Renal cortical epithelial cell (primary cell): ENCODE measurements around the gene CDKL5. TPM values are rescaled to one million over a fixed set of nuclear protein-coding genes. Genes with fewer than 3 reads are reported as not detected.
A peak's percentile ranks its signal among the peaks of the same experiment; 100 is the strongest.
"Not testable (repeated sequence)": the region's sequence is repeated elsewhere in the genome, so short reads cannot be mapped to it uniquely, and the experiment has no call there.

ENCODE experiments used
- DNase-seq: peaks from one replicate; pipeline ENCODE4 v3.0.0-alpha.2; 2011; ENCODE audit warnings: low read depth
- total RNA-seq: library from RNA; depleted of rRNA; stranded (reverse); fragments of >200 nt; gene quantifications from 2 replicates; pipeline ENCODE4 v1.2.3, GENCODE V29; 2014

CDKL5 gene
- 3.8 and 9.3 TPM in 2 replicates for total RNA-seq

DNA sequence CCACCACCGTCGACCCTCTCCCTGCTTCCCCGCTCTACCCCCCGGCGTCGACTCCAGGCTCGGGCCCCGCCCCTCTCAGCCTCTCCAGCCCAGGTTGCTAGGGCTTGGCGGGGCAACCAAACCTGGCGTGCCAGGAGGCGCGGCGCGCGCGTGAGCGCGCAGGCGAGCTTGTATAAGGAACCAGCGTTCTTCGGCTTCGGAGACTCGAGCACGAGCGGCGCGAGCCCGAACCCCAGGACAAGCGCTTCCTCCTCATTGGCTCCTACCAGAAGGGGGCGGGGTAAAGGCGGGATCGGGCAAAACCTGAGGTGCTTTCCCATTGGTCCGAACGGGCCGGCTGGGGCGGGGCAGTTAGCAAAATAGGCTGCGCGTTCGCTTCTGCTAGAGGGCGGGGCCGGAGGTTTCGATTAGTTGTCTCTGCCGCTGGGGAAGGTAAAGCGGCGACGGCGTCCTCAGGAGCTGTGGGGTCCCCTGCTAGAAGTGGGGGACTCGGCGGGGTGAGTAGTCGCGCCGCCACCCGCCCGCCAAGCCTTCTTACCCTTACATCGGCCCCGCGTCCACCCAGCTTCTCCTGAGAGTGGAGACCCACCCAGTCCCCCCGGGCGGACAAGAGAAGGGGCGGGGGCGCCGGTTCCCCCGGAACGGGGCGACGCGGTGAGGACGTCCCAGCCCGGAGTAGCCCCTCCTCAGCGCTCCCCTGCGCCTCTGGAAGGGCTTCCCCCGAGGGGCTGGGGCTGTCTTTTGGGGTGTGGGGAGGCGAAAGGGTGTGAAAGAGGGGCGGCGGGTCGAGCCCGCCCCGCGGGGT lies at the start of gene CDKL5:
Gene CDKL5 (plus strand): TSS at position 410 of the 805 bp plus-strand sequence. CDS start 81,489 bp downstream, outside the sequence.
- DNase-seq, result peak; percentile 91

DNA sequence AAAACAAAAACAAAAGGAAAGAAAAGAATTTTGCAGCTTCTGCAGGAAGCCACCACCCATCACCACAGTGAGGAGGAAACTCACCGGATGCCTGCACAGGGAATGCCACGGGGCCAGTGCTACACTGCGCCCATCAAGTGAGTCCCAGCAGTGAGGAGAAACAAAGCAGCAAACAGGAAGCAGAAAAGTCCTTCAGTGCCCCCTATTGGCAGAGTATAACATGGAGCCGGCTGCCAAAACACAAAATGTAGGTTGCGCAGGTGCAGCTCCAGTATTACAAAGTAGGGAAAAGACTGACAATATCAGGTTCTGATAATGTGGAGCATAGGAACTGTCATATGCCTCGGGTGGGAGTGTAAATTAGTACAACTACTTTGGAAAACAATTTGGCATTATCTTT lies 47.6 kb upstream of the CDKL5 start:
- no peak for DNase-seq

DNA sequence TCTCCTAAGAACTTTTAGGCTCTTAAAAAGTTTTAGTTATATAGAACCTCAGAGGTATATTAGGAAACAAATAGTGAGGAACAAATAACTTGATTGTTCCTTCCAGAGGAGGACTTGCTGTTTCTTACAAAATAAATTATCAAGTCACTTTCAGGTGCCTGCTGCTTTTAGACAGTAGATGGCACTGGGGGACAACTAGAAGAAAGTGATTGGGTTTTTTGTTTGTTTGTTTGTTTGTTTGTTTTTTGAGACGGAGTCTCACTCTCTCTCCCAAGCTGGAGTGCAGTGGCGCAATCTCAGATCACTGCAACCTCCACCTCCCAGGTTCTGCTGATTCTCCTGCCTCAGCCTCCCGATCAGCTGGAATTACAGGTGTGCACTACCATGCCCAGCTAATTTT lies 35.4 kb upstream of the CDKL5 start:
- DNase-seq, result no peak

DNA sequence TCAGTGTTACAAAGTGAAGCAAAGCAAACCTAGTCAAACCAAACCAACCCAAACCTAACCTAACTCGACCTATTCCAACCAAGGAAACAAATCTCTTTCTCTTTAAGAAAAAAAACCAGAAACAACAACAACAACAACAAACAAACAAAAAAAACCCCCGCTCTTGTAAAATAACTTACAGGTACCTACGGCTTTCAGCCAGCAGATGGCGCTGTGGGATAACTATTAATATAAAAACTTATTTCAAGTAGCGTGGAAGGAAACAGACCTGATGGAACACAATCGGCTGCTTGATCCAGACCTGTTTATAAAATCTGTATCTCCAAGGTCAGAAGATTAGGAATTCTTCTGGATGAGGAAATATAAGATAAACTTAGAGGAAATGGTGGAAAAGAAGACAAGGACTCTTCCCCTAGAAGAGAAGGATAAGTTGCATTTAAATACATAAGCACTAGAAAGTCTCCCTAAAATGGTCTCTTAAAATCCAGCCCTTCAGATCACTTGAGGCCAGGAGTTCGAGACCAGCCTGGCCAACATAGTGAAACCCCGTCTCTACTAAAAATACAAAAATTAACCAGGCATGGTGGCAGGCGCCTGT lies 34.4 kb upstream of the CDKL5 start:
- DNase-seq, result peak; percentile 42

DNA sequence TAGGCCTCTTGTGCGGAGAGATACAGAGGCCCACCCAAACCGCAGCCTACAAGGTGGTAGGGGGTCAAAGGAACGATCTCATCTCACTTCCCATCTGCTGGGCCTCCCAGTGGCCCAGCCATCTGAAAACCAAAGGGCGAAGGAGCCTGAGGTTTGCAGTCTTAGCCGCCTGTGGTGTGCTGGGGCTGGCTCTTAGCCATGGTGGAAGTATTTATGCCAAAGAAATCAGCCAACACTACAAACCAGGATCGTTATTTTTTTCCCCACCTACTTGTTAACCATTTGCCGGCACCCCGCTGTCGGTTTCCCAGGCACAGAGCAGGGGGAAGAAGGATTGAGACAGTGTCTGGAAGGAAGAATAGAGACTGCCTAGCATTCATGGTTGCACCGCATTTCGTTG lies 30.9 kb upstream of the CDKL5 start:
- DNase-seq, result no peak

DNA sequence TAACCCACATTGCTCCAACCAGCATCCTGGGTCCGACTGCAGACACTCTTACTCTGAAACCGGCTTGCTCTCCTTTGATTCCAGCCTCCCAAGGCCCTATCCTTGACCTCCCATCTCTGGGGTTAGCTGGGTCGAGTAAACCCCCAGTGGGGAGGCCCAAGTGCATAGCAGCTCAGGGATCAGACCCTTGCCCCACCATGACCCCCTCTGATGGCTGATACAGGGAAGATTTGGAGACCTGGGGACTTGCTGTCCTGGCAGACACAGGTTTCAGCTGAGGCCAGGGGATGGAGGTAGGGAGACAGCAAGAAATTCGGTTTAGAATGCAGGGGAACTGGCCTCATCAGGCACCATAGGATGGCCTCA lies 23.6 kb upstream of the CDKL5 start:
- no peak for DNase-seq

DNA sequence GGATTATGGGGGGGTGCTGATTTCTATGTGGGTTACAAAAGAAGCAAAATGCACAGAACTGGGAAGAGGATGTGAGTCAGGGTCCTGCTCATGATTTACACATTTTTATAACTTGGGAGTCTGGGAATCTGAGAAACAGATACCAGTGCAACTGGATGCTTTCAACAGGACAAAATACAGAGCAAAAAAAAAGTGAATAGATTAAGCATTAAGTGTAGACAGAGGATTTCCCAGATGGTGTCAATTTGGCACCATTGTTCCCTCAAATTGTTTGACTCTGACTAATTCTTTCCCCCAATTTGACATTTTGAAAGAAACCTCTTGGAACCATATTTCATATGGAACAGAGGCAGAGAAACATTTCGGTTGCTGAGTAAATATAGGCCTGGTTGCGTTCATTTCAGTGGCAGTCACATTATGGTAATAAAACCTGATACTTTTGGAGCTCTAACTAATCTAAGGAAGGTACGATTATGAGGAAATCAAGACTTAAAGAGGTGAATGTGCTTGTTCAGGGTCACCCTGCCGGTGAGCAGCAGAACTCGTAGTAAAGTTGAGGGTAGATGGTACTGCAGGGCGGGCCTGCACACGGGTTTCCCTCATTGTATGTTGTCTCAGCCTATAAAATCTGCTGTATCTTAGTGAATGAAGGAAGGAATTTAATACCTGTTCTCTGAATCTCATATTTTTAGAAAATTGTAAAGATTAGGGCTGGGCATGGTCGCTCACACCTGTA lies 18.7 kb upstream of the CDKL5 start:
- DNase-seq, result no peak

DNA sequence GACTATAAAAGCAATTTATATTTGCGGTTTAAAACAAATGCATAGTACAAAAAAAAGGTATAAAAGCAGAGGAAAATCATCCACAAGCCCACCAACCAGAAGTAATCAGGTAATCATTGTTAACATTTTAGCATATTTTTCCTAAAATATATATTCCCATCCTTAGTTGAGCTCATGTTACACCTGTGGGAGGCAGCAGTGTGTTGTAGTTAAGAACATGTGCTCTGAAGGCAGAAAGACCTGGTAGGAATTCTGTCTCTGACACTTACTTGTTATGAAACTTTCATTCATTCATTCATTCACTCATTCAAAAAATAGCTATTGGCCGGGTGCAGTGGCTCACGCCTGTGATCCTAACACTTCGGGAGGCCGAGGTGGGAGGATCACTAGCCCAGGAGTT lies 15.4 kb upstream of the CDKL5 start:
- peak; percentile 50 for DNase-seq

DNA sequence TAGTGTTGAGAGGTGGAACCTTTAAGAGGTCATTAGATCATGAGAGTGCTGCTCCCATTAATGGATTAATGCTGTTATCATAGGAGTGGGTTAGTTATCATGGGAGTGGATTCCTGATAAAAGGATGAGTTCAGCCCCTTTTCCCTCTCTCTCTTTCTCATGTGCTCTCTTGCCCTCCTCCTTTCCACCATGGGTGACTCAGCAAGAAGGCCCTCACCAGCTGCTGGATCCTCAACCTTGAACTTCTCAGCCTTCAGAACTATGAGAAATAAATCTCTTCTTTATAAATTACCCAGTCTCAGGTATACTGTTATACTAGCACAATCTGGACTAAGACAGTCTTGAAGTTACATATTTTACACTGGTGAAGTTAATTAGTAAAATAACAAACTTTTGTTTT lies 10.0 kb upstream of the CDKL5 start:
- DNase-seq, result peak; percentile 16

DNA sequence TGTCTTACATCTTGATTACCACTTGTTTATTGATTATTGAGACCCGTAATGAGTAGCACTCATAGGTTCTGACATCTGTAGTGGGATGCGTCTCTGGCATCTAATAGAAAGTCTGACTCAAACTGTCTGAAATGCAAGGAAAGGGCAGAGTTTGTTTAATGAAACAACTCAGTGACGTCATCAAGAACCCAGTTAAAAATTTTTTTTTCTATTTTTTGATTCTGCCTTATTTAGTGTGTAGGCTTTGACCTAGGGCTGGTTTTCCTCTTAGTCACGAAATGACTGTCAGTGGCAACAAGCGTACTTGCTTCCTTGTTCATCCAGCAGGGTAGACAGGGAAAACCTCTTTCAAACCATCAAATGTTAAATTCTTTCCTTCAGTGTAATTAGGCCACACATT lies 3.1 kb upstream of the CDKL5 start:
- peak; percentile 47 for DNase-seq

DNA sequence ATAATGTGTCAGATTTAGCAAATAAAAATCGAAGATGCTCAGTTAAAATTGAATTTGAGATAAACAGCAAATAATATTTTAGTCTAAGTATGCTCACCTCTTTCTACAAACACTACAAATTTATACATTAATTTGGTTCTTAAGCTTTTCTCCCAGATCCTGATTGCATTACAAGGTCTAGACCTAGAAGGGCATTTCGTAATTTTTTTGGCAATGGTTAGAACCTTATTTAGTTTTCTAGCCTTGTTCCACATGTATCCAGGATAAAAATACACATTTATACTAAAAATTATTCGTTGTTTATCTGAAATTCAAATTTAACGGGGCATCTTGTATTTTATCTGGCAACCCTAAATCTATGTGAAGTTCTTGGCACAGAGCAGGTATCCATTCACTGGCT lies 2.5 kb upstream of the CDKL5 start:
- no peak for DNase-seq

DNA sequence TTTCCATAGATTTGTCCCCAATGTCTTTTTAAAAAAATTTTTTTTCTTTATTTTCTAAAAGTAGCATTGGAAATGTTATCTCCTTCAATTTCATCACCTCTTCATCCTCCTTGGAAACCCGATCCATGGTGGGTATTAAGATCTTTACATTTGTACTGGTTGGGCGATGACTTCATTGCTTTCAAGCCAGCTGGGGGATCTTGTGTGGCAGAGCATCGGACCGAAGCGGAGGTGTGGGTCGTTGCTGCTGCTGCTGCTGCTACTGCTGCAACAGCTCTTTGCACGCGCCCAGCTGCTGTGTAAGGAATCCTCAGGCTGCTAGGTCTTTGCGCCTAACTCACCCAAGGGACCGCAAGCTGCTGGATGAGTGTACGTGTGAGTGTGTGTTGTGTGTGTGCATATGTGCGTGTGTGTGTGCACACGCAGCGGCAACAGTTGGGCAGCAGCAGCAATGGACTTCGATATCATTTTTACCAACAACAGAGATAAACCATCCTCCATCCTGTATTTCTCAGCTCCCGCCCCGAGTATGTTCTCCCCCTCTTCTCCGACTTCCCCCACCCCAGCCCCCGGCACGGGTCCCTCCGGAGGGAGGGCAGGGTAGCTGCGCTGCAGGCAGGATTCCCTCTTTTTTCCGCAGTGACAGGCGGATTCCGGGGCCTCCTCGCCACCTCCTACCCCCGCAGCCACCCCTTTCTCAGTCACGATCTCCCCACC lies 768 bp upstream of the CDKL5 start:
- DNase-seq, result no peak

DNA sequence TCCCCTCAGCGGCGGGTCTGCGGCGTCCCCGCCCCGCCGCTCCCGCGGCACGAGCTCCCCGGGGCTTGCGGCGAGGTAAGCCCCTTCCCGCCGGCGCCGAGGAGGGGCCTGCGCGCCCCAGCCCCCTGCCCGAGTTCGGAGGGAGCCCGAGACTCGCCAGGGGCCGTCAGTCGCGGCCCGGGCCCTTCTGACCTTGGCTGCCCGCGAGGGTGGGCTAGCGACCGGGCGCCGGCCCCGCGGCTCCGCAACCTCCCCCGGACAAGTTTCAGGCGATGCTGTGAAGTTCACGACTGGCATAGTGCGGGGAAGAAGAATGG lies 554 bp downstream of the CDKL5 start:
- DNase-seq, result no peak

DNA sequence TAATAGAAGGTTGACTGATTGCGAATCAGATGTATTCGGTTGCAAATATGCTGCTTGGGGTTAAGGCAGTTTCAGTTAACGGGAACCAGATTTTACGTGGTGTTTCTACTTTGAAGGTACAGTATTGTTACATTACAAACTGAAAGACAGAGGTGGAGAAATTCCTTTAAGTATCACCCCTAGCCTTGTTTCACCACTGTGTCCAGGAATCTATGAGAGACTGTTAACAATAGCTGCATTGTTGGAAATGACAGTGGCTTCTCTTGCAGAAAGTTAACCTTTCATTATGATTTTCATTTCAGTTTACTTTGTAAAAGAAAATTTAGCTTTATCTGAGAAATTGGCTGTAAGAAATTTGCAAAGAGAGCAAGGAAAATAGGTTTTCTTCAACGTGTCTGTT lies 2.6 kb downstream of the CDKL5 start:
- no peak for DNase-seq

DNA sequence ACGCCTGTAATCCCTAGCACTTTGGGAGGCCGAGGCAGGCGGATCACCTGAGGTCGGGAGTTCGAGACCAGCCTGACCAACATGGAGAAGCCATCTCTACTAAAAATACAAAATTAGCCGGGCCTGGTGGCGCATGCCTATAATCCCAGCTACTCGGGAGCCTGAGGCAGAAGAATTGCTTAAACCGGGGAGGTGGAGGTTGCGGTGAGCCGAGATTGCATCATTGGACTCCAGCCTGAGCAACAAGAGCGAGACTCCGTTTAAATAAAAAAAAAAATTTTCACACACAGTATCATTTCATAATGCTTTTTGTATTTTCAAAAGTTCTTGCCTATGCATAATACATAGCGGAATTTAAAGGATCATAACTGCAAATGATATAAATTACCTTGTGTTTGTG lies 7.9 kb downstream of the CDKL5 start:
- DNase-seq, result not testable (repeated sequence)

DNA sequence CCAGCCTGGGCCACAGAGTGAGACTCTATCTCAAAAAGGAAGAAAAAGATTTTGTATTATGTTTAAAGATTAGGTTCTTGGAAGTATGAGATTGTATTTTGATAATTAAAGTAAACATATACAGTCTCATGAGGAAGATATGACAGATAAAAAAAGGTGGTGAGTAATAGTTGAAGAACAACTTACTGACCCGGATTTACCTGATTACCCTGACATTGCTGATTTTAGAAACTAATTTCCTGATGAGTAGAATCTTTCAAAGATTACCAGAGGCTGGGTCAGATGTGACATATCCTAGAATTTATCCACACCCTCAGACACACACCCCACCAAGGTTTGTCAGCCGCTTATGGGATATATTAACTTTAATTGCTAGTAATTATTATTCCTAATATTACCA lies 9.5 kb downstream of the CDKL5 start:
- DNase-seq, result no peak

DNA sequence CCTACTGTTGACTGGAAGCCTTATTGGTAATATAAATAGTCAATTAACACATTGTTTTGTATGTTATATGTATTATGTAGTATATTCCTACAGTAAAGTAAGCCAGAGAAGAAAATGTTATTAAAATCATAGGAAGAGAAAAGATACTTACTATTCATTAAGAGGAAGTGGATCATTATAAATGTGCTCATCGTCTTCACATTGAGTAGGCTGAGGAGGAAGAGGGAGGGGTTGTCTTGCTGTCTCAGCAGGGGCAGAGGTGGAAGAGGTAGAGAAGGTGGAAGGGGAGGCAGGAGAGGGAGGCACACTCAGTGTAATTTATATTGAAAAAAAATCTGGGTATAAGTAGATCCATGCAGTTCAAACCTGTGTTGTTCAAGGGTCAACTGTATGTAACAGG lies 10.6 kb downstream of the CDKL5 start:
- no peak for DNase-seq

DNA sequence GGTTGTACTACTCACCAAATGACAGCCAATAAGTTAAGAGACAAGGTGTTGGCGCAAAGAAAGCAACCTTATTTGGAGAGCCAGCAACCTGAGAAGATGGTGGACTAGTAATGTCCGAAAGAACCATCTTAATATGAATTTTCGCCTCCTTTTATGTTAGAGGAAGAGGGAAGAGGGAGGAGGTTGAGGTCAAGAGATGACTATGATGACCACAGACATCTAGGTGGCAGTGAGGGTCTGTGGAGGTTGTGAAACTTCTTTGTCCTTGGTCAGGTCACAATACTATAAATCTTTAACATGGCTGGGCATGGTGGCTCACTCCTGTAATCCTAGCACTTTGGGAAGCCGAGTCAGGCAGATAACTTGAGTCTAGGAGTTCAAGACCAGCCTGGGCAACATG lies 15.4 kb downstream of the CDKL5 start:
- DNase-seq, result no peak

DNA sequence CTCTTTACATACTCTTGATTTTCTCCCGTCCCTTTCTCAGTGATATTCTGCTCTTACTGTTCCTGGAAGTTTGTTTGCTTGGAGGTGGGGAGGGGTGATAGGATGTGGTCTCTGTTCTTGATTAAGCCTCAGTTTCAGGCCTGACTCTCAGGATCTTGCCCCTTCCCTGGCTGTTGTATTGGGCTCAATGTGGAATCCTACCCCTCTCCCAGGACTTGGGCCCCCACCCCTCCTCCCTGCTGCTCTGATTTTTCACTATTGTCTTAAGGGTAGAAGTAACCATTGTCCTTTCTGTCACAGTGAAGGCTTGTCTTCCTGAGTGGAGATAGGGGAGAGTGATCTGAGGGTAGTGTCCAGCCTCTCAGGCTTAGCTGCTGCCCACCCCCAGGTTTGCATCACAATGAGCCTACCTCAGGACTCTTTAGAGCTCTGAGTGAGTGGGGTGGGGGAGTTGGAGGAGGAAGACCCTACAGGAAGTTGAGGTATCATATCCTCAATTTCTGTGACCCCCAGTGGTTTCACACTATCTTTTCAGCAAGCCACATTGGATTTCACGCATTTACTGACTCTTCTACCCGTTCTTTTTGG lies 16.5 kb downstream of the CDKL5 start:
- DNase-seq, result no peak

DNA sequence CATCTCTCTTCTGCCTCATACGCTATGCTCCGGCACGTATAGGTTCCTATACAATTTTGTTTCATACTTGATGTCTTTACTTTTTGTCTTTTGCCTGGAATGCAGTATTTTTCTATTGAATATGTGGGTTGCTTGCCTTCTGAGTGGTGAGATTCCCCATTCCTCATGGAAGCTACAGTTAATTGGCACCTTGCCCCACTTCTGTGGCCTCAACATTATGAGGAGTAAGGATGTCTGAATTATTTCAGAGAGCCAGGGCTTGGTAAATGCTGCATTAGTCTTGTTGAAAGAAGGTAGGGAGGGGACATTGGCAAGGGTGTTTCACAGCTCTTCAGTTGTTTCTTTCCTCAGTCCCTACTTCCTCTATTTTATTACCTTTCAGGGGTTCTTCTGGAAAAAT lies 23.0 kb downstream of the CDKL5 start:
- DNase-seq, result no peak

DNA sequence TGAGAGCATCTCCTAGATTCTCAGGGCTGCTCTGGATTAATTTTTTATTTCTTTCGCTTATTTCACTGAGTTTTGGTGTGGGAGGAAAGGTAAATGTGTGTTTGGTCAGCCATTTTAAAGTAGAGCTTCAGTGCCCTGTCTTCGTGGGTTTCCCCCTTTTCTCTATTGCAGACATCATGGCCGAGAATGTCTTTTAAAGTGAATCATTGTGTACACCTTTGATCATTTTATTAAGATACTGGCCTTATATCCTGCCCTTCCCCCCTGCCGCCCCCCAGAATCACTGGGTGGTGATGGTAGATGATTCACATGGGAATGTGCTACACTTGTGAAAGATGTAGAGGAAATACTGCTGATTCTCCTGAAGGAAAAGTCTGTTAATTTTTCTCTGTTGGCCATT lies 23.8 kb downstream of the CDKL5 start:
- DNase-seq, result peak; percentile 36

DNA sequence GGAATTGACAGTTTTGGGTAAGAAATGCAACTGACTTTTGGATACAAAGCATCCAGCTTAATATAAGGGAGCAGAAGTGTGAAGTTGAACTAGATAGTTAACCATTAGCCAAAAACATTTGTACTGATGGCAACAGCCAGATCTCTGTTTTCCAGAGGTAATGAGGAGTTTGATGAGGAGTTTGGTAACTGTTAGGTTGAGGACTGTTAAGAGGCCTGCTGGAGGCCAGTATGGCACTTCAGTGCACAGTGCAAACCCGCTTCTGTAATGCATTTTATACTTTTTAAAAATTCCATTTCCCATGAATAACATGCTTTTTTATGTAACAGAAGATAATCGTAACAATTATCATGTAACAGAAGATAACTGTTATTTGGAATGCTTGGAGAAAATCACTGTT lies 30.0 kb downstream of the CDKL5 start:
- peak; percentile 41 for DNase-seq
